Esophagus squamous epithelium (tissue), 4 donors: ENCODE data around the gene PARD3.

ENCODE experiments used
- POLR2A ChIP-seq, 4 donors: fragments of 450-650 bp; IDR thresholded peaks; one replicate each; pipeline ENCODE4 v1.6.1; 2017; ENCODE audit warnings: antibody characterized with exemption in 4 of 4, mild to moderate bottlenecking in 4 of 4, moderate library complexity in 3 of 4
- TF ChIP-seq, protein P1 (sequence below), 6 experiments: fragments of 450-650 bp in 4 of 6; fragments of 200-600 bp in 2 of 6; sonication (generic) in 2 of 6; IDR thresholded peaks; one replicate each; pipeline ENCODE4 v1.5.1; 2016 to 2019; ENCODE audit warnings: antibody characterized with exemption in 6 of 6, mild to moderate bottlenecking in 4 of 6, moderate library complexity in 4 of 6

DNA sequence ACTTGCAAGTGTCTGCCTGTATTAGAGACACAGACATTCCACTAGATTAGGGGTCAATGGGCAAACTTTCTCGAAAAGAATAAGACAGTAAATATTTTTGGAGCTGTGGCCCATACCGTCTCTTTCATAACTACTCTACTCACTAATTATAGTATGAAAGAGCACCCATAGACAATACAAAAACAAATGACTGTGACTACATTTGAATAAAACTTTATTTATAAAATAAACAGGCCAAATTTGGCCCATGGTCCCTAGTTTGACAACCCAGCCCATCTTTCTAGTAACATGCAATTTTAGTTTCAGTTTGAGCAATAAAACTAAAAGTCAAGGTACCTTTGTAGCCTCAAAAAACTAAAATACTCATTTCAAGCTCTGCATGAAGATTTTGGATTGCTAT, 294.6 kb downstream of the PARD3 start:
- TF ChIP-seq, protein P1, sequence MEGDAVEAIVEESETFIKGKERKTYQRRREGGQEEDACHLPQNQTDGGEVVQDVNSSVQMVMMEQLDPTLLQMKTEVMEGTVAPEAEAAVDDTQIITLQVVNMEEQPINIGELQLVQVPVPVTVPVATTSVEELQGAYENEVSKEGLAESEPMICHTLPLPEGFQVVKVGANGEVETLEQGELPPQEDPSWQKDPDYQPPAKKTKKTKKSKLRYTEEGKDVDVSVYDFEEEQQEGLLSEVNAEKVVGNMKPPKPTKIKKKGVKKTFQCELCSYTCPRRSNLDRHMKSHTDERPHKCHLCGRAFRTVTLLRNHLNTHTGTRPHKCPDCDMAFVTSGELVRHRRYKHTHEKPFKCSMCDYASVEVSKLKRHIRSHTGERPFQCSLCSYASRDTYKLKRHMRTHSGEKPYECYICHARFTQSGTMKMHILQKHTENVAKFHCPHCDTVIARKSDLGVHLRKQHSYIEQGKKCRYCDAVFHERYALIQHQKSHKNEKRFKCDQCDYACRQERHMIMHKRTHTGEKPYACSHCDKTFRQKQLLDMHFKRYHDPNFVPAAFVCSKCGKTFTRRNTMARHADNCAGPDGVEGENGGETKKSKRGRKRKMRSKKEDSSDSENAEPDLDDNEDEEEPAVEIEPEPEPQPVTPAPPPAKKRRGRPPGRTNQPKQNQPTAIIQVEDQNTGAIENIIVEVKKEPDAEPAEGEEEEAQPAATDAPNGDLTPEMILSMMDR (IDR thresholded peaks at IDR 0.05) = no peak
- TF ChIP-seq POLR2A (IDR thresholded peaks at IDR 0.05) = no peak
